Heart left ventricle (tissue), 13 donors: ENCODE measurements around the gene CXorf58.

Experiments used
- CTCF ChIP-seq, 12 donors: fragments of 200-600 bp; sonication (generic) in 4 of 12; IDR thresholded peaks; one replicate each; pipeline versions ENCODE4 v1.5.0 to v1.8.0; 2018 to 2022; ENCODE audit warnings: antibody characterized with exemption in 12 of 12, mild to moderate bottlenecking in 5 of 12
- POLR2A ChIP-seq, 2 donors: fragments of 450-650 bp; IDR thresholded peaks; one replicate each; pipeline ENCODE4 v1.6.1; 2017; ENCODE audit warnings: antibody characterized with exemption in 2 of 2, mild to moderate bottlenecking in 2 of 2, moderate library complexity in 2 of 2
- donor health status: ischemic (EF 13 %, LVEDD 7.1; RV severe dilation, severe dysfunction).
- donor health status: DM: no; HTN: yes; CAD: no.
- donor health status: DM: no; HTN: no; CAD: no.
- donor health status: ischemic (EF 25% LVEDD 6.9; RV normal size, moderate dysfunction).
- donor health status: ischemic (EF 25% LVEDD 5.7; RV mildly dilated, moderate dysfunction).
- donor health status: ischemic (EF 35%, LVEDD 5.7; RV mildly dilated, moderate dysfunction).
- donor health status: nonischemic (EF 11% LVEDD 7.7; RV severe dilation, severe dysfunction).
- donor health status: DM: yes; HTN: yes; CAD: no.
- donor health status: PGD.
- donor health status: ischemic (EF 29% LVEDD 5.4; RV normal size, mild dysfunction).
- donor health status: nonischemic (EF 23%, LVEDD 6.1; RV moderate dilation, normal function).

DNA sequence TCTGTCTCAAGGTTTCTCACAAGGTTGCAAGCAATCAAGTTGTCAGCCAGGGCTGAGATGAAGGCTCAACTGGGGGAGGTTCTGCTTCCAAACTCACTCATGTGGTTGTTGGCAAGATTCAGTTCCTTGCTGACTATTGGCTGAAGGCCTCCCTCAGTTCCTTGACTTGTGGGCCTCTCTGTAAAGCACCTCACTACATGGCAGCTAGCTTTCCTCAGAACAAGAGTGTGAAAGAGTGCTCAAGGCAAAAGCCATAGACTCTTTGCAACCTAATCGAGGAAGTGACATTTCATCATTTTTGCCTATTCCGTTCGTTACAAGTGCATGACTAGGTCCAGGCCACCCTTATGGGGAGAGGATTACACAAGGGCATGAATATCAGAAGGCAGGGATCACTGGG lies 52.0 kb downstream of the CXorf58 start:
- TF ChIP-seq CTCF (IDR thresholded peaks at IDR 0.05) (no peak), POLR2A (IDR thresholded peaks at IDR 0.05) (no peak)
